Eye (tissue), 1 donor: ENCODE data around the gene SPDYE4.

ENCODE experiments used
- DNase-seq: peaks from one replicate; pipeline ENCODE4 v3.0.0-alpha.2; 2015

SPDYE4 gene

GRCh38 chr17:8782176-8782575 lies 23.8 kb upstream of the SPDYE4 start:
- DNase-seq: peak; percentile 14

DNA sequence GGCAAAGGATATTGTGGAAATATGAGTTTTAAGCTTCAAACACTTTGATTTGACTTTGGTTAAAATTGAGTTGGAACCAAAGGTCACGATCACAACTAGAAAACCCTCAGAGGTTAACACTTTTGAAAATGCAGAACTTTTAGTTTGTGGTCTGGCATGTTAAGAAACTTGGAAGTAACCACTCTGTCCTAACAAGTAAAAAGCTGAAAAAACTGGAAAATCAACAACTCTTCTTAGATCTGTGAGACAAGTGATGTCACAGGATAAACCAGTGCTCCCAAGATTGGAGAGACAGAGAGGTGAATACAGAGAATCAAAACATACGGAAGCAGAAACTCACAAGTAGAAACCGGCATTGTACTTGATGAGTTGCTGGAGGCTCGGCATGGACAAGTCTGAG lies 23.4 kb upstream of the SPDYE4 start:
- DNase-seq: peak; percentile 19

DNA sequence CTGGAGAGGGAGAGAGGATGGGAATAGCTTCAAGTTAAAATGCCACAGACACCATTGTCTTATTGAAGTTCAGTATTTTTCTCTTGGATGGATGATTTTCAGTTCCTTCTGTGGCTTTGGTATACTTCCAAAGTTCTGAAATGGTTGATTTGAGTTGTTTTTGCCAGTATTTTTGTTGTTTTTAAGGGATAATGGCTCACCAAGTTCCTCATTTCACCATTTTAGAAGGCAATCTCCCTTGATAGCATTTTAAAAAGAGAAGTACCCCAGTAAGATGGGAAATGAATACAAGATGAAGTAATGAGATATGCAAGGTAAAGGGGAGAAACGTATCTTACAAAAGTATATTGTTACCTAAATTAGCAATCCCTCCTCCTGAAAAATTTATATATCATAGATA lies 18.5 kb upstream of the SPDYE4 start:
- no peak for DNase-seq

DNA sequence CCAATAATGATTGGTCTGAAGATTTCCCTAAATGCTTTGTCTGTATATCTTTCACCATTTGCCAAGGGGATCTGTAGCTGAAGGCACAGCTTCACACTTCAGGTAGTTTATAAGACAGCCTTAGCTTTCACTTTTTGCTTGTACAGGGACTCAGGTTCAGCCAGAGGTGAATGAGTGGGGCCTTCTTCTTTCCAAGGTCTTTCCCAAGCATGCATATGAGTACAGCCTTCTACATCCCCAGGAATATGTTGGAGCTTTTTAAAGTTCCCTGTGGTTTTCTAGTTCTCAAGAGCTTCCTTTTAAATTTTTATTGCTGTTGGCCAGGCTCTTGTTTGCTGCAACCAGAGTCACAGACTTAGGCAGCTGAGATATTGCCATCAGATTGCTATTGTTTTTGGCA lies 17.9 kb upstream of the SPDYE4 start:
- DNase-seq: no peak

GRCh38 chr17:8766731-8767130 lies 8.4 kb upstream of the SPDYE4 start:
- DNase-seq: no peak

GRCh38 chr17:8762012-8762411 lies 3.7 kb upstream of the SPDYE4 start:
- no peak for DNase-seq

DNA sequence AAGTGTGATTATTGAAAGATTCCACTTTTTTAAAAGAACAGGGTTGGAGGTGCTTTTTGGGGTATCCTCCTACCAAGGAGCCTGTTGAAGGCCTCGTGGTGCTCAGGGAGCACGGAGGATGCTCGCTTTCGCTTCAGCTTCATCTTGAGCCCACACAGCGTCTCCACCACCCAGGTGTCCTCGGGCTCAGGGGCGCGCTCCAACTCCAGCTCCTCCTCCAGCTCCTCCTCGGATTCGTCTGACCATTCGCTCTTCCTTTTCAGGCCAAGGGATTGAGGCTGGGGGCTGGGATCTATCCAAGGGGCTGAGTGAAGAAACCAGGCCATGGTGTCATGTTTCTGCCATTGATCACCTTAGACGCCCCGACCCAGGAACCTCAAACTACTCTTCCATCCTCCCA lies 1.2 kb downstream of the SPDYE4 start:
- DNase-seq: no peak

- DNase-seq: no peak
Measured at GRCh38 chr17:8755590-8756255, 2.6 kb downstream of the SPDYE4 start.

DNA sequence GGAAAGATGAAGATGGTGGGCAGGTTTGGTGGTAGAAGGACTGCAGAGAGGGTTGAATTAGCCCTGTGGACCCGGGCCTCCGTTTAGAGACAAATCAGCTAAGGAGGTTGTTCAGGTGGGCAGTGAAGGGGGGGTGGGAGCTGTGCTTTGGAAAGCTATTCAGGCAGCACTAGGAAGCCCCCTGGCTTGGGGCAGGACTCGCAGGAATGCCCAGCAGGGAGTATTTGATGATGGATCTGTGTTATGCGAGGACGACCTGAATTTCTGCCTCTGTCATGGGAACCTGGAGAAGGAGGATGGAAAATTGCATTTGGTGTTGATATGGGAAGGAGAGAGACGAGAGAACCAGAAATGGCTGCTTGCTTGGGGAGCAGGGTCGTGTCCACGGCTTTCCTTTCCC lies 3.5 kb downstream of the SPDYE4 start:
- DNase-seq: no peak

DNA sequence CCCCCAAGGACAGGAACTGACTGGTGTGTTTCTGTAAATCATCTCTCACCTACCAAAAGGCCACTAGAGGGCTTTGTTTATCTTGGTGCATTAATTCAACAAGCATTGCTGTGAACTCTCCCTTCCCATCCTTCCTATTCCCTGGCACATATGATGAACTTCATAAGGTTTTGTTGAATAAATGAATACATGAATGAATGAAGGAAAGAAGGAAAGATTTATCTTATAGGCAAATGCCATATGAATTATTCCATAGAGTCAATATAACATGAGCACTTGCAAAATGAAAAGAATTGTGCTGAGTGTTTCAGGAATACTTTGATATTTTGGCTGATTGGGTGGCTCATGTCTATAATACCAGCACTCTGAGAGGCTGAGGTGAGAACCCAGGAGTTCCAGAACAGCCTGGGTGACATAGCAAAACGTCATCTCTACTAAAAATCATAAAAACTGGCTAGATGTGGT lies 4.3 kb downstream of the SPDYE4 start:
- no peak for DNase-seq

DNA sequence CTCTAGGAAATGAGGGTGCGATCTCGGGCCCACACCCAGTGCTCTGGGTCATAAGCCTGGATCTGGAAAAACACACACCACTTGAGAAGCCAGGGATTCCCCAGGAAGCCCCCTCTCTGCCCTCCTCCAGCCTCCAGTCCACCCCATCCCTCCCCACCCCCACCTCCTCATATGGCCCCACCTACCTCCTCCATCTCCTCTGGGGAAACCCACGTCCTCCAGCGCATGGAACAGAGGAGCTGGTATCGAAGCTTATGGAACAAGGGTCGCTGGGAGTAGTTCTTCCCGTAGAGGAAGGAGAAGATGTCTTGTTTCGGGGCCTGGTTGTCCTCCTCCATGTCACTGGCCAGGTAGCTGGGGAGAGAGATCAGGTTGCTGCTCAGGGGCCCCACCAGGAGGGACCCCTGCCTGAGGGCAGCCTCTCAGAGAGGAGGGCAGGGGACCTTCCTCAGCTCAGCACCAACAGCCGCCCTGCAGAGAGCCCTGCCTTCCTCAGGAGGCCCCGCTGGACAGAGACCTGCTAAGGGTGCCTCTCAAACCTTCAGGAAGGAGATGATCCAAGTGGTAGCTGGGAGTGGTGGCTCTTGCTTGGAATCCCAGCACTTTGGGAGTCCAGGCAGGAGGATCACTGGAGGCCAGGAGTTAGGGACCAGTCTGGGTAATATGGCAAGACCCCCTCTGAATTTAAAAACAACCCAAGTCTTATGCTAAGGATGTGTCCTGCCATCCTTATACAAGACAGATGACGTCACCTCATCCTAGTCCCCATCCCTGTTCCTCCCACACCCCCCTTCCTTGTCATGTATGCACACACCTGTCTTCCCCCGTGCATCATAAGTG lies 5.0 kb downstream of the SPDYE4 start:
- no peak for DNase-seq

- no peak for DNase-seq
Measured at GRCh38 chr17:8749616-8750015, 8.7 kb downstream of the SPDYE4 start.

DNA sequence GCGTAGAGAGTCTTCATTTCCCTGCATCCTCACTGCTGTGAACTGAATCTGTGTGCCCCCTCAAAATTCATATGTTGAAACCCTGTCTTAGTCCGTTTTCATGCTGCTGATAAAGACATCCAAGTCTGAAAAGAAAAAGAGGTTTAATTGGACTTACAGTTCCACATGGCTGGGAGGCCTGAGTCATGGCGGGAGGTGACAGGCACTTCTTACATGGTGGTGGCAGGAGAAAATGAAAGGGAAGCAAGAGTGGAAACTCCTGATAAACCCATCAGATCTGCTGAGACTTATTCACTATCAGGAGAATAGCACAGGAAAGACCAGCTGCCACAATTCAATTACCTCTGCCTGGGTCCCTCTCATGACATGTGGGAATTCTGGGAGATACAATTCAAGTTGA lies 10.6 kb downstream of the SPDYE4 start:
- DNase-seq: no peak

- no peak for DNase-seq
Measured at GRCh38 chr17:8746501-8747236, 11.7 kb downstream of the SPDYE4 start.

DNA sequence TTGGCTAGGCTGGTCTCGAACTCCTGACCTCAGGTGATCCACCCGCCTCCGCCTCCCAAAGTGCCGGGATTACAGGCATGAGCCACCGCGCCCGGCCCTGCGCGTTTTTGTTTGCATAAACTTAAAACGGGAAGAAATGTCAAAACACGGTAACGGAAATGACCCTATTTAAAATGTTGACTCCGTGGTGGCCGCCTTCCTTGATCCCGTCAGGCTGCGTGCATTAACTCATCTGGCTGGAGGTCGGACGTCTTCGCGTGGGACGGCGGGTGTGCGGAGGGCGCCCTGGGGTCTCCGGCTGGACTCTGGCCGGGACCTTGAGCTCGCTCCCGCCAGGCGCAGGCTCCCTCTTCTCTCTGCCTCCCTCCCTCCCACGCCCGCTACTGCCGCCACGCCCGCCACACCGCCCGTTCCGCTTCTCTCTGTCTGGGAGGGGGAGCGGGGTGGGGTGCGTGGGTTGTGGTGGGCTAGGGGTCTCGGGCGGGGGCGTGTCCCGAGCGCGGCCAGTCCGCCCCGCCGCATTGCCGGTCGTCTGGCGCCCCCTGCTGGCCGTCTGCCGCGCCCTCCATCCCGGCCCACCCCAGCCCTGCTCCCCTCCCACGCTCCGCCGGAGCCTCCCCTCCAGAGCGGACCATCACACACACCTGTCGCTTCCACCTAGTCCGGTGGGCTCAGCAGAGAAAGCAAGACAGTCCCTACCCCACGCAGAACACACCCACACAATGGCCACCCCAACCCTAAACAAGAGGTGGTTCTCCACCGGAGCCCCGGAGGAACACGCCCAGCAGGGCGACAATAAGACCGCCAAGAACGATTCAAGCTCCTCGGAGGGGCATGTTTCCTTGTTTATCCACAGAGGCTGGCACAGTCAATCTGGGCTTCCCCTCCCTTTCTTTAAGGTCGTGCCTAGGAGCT lies 12.5 kb downstream of the SPDYE4 start:
- DNase-seq: peak; percentile 88

- DNase-seq: no peak
Measured at GRCh38 chr17:8744086-8744785, 14.1 kb downstream of the SPDYE4 start.

GRCh38 chr17:8742819-8743218 lies 15.5 kb downstream of the SPDYE4 start:
- no peak for DNase-seq

DNA sequence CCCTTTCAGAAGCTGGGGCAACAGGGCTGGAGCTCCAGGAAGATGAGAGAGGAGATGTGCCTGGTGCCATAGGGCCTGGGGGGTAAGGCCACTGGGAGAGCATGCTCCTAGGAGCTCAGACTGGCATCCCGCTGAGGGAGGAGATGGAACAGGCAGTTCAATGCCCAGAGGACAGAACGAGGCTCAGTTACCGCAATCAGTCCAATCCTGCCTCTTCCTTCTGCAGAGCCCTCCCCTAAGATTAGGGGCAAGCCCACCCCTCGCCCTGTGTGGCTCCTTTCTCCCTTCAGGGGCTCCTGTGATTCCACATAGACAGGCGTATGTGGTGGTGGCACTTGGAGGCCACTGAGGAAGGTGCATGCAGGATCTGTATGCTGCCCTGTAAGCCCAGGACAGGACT lies 16.1 kb downstream of the SPDYE4 start:
- no peak for DNase-seq

DNA sequence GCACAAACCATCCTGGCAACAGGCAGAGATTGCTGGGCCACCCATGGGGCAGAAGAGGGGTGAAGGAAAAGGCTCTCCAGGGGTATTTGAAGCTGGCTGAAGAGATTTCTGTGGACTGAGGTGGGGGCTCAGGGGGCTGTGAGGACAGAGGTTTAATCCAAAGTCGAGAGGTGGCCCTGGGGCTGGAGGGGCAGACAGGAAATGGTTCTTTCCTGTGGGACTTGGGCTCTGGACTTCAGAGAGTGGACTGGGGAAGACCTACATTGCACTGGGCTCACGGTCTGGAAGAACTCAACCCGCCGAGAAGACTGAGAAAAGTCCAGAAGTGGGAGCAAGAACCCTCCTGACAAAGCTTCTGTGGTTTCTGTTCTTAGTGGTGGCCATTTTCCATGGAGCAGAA lies 16.6 kb downstream of the SPDYE4 start:
- DNase-seq: no peak

DNA sequence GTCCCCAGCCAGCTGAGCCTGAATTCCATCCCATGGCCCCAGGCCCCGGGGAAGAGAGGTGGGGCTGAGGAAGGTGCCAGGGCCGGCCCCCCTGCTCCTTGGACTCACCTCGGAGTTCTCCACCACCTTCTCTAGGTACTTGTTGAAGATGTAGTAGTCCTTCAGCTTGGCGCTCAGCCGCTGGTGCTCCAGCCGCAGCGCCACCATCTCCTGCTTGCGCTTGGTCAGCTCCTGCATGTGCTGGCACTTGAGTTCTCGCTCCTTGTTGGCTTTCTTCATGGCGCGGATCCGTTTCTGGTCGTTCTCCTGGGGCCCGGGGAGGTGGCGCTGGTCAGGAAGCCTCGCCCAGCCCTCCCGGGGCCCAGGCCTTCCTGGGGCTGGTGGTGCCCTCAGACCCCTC lies 17.0 kb downstream of the SPDYE4 start:
- no peak for DNase-seq

DNA sequence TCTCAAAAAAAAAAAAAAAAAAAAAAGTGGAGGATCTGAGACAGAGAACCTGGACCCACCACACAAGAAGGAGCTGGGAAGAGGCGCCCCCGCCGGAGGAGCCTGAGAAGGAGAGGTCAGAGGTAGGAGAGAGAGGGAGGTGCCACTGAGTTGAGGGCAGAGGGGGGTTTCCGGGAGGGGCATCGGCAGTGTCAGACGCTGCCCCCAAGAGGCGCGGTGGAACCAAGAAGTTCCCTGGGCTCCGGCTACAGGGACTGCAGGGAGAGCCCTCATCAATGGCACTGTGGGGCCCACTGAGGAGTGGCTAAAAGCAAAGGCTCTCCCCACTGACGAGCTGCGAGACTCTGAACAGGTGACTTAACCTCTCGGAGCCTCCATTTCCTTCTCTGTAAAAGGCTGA lies 17.9 kb downstream of the SPDYE4 start:
- DNase-seq: no peak

GRCh38 chr17:8739097-8739496 lies 19.2 kb downstream of the SPDYE4 start:
- peak; percentile 68 for DNase-seq
